ENCODE data around the gene CFB. TPM values are rescaled to one million over a fixed set of nuclear protein-coding genes. Genes with fewer than 3 reads are reported as not detected.

The CFB gene
- total and polyA plus RNA-seq, 2 of the 13 experiments (the other 11 are each of a cell fraction or from before 2014, with no cell fraction given) = 171 to 513 TPM

DNA sequence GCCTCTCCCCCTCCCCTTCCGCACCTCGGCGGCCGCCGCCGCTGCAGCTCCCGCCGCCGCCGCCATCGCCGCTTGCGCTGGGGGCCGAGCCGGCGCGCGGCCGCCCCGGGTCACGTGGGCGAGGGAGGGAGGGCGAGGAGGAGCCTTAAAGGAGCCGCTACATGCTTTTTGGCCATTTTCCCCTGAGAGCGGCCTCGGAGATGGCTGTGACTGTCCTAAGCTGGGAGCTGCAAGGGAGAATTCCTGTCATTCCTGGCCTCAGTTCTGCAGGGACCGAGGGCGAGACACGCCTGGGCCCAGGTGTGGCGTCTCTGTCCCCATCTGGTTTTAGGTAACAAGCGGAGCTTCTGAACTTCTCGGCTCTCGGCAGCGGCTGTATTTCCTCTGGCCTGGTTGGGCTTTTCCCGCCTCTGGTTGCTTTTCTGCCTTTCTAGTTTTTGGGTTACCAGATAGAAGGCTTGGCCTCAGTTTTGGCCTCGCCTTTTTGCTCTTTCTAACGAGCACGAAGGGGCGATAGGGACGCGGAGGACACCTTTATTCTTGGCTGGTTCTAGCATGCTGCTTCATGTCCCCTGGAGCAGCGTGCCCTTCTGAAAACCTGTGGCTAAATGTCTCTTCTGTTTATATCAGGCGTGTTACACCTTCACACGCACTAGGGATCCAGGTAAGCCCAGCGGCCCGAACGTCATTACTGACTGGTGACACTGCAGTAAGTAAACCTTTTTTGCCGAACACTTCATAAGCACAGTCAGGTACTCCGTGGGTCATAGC lies 48.1 kb upstream of the CFB start, which contains the start of gene EHMT2 (continued):
- TF ChIP-seq, protein P1, sequence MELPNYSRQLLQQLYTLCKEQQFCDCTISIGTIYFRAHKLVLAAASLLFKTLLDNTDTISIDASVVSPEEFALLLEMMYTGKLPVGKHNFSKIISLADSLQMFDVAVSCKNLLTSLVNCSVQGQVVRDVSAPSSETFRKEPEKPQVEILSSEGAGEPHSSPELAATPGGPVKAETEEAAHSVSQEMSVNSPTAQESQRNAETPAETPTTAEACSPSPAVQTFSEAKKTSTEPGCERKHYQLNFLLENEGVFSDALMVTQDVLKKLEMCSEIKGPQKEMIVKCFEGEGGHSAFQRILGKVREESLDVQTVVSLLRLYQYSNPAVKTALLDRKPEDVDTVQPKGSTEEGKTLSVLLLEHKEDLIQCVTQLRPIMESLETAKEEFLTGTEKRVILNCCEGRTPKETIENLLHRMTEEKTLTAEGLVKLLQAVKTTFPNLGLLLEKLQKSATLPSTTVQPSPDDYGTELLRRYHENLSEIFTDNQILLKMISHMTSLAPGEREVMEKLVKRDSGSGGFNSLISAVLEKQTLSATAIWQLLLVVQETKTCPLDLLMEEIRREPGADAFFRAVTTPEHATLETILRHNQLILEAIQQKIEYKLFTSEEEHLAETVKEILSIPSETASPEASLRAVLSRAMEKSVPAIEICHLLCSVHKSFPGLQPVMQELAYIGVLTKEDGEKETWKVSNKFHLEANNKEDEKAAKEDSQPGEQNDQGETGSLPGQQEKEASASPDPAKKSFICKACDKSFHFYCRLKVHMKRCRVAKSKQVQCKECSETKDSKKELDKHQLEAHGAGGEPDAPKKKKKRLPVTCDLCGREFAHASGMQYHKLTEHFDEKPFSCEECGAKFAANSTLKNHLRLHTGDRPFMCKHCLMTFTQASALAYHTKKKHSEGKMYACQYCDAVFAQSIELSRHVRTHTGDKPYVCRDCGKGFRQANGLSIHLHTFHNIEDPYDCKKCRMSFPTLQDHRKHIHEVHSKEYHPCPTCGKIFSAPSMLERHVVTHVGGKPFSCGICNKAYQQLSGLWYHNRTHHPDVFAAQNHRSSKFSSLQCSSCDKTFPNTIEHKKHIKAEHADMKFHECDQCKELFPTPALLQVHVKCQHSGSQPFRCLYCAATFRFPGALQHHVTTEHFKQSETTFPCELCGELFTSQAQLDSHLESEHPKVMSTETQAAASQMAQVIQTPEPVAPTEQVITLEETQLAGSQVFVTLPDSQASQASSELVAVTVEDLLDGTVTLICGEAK (IDR thresholded peaks at IDR 0.05) = no peak
- TF ChIP-seq, protein P1 (CRISPR knock-in tag; IDR thresholded peaks at IDR 0.05) = peak; percentile 52; the same call in 1 of the 2 replicates
- no peak for TF ChIP-seq POGZ (CRISPR knock-in tag; IDR thresholded peaks at IDR 0.05)
- TF ChIP-seq ELF3 (CRISPR knock-in tag; IDR thresholded peaks at IDR 0.05) = no peak
- TF ChIP-seq KLF11 (CRISPR knock-in tag; IDR thresholded peaks at IDR 0.05) = peak; percentile 86; the same call in 1 of the 2 replicates
- no peak for TF ChIP-seq JARID2 (CRISPR knock-in tag; IDR thresholded peaks at IDR 0.05; ENCODE audit: insufficient replicate concordance)
- TF ChIP-seq PITX1 (CRISPR knock-in tag; IDR thresholded peaks at IDR 0.05) = peak; percentile 51; the same call in 1 of the 2 replicates
- TF ChIP-seq, protein P2, sequence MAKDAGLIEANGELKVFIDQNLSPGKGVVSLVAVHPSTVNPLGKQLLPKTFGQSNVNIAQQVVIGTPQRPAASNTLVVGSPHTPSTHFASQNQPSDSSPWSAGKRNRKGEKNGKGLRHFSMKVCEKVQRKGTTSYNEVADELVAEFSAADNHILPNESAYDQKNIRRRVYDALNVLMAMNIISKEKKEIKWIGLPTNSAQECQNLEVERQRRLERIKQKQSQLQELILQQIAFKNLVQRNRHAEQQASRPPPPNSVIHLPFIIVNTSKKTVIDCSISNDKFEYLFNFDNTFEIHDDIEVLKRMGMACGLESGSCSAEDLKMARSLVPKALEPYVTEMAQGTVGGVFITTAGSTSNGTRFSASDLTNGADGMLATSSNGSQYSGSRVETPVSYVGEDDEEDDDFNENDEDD (CRISPR knock-in tag; IDR thresholded peaks at IDR 0.05; ENCODE audit: borderline replicate concordance) = peak; percentile 59; the same call in 1 of the 2 replicates
- TF ChIP-seq BHLHE40 (IDR thresholded peaks at IDR 0.05; ENCODE audit: low read length) = peak; percentile 72
- TF ChIP-seq ZNF260 (CRISPR knock-in tag; IDR thresholded peaks at IDR 0.05; ENCODE audit: borderline replicate concordance, low read depth) = no peak
- no peak for TF ChIP-seq SOX5 (CRISPR knock-in tag; IDR thresholded peaks at IDR 0.05; ENCODE audit: borderline replicate concordance)
- TF ChIP-seq, protein P3, sequence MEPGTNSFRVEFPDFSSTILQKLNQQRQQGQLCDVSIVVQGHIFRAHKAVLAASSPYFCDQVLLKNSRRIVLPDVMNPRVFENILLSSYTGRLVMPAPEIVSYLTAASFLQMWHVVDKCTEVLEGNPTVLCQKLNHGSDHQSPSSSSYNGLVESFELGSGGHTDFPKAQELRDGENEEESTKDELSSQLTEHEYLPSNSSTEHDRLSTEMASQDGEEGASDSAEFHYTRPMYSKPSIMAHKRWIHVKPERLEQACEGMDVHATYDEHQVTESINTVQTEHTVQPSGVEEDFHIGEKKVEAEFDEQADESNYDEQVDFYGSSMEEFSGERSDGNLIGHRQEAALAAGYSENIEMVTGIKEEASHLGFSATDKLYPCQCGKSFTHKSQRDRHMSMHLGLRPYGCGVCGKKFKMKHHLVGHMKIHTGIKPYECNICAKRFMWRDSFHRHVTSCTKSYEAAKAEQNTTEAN (CRISPR knock-in tag; conservative IDR thresholded peaks at IDR 0.05) = no peak
- TF ChIP-seq KLF12 (CRISPR knock-in tag; IDR thresholded peaks at IDR 0.05; ENCODE audit: borderline replicate concordance) = no peak
- TF ChIP-seq, protein P4, sequence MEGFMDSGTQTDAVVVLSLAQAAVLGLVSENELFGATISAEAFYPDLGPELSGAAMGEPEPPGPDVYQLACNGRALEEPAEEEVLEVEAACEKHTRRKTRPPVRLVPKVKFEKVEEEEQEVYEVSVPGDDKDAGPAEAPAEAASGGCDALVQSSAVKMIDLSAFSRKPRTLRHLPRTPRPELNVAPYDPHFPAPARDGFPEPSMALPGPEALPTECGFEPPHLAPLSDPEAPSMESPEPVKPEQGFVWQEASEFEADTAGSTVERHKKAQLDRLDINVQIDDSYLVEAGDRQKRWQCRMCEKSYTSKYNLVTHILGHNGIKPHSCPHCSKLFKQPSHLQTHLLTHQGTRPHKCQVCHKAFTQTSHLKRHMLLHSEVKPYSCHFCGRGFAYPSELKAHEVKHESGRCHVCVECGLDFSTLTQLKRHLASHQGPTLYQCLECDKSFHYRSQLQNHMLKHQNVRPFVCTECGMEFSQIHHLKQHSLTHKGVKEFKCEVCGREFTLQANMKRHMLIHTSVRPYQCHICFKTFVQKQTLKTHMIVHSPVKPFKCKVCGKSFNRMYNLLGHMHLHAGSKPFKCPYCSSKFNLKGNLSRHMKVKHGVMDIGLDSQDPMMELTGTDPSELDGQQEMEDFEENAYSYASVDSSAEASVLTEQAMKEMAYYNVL (CRISPR knock-in tag; IDR thresholded peaks at IDR 0.05; ENCODE audit: borderline replicate concordance) = peak; percentile 84; the same call in 1 of the 2 replicates
- no peak for TF ChIP-seq SSRP1 (CRISPR knock-in tag; IDR thresholded peaks at IDR 0.05)
- no peak; the same call in 1 of the 2 replicates for TF ChIP-seq ARNT2 (CRISPR knock-in tag; IDR thresholded peaks at IDR 0.05; ENCODE audit: low read depth)
